K562 (cell line): ENCODE measurements around the gene PBX2. TPM values are rescaled to one million over a fixed set of nuclear protein-coding genes. Genes with fewer than 3 reads are reported as not detected.
A peak's percentile ranks its signal among the peaks of the same experiment; 100 is the strongest.

ENCODE experiments used
- ATF7 ChIP-seq: fragments of 450-650 bp; IDR thresholded peaks from 2 replicates; pipeline ENCODE4 v1.7.1; 2014; ENCODE audit warnings: mild to moderate bottlenecking, moderate library complexity
- NFATC3 ChIP-seq: fragments of 450-650 bp; IDR thresholded peaks from 2 replicates; pipeline ENCODE4 v1.6.1; 2017; ENCODE audit warnings: mild to moderate bottlenecking
- PBX2 ChIP-seq, 2 experiments: IDR thresholded peaks in 1 of 2; conservative IDR thresholded peaks in 1 of 2; 2 replicates each; pipeline ENCODE4 v1.6.1; 2016; ENCODE audit warnings: low read depth in 2 of 2, mild to moderate bottlenecking in 1 of 2, missing compliant biosample characterization in 1 of 2, missing genetic modification characterization in 1 of 2, moderate library complexity in 1 of 2
- PREB ChIP-seq: sonication (generic); formaldehyde crosslinking; IDR thresholded peaks from 2 replicates; pipeline ENCODE4 v1.8.1; 2023; ENCODE audit warnings: mild to moderate bottlenecking, missing genetic modification reagents
- RBM39 ChIP-seq: fragments of 200-400 bp; formaldehyde crosslinking; optimal IDR thresholded peaks from 2 replicates; pipeline ENCODE3; 2018; ENCODE audit warnings: low read depth, low read length
- RFX7 ChIP-seq: fragments of 250-450 bp; sonication (Bioruptor Pico); IDR thresholded peaks from 2 replicates; pipeline ENCODE4 v1.5.1; 2021; ENCODE audit warnings: mild to moderate bottlenecking
- ZBTB7A ChIP-seq: IDR thresholded peaks from 2 replicates; pipeline ENCODE4 v1.6.1; 2011; ENCODE audit warnings: low read depth, mild to moderate bottlenecking, low read length, moderate library complexity, borderline replicate concordance; ENCODE audit not compliant: control insufficient read depth
- polyA plus RNA-seq, 8 experiments: library from polyadenylated mRNA; depleted of rRNA in 4 of 8; stranded (reverse) in 5 of 8; unstranded in 3 of 8; fragments of >200 nt; fragmentation: Nextera tagmentation in 2 of 8; fragmentation: Illumina TruSeq in 1 of 8; extraction: Ambion mirVana in 2 of 8; extraction: Trizol in 1 of 8; gene quantifications; 2 replicates each; pipeline versions ENCODE4 v1.2.1 to v1.2.3, GENCODE V29; 2011 to 2014; ENCODE audit warnings: inconsistent platforms in 1 of 8, missing spikeins in 1 of 8
- total RNA-seq, 7 experiments: library from RNA; depleted of rRNA in 6 of 7; stranded (reverse); fragments of >200 nt in 6 of 7; fragmentation: Illumina TruSeq in 2 of 7; extraction: Trizol in 2 of 7; gene quantifications; 2 replicates each; pipeline versions ENCODE4 v1.2.1 to v1.2.3, GENCODE V29; 2011 to 2021; ENCODE audit warnings: low replicate concordance in 1 of 7
- TF ChIP-seq, protein P1 (sequence below): sonication (generic); formaldehyde crosslinking; IDR thresholded peaks from 2 replicates; pipeline ENCODE4 v1.8.0; 2023; ENCODE audit warnings: missing genetic modification reagents, mild to moderate bottlenecking, borderline replicate concordance
- TF ChIP-seq, protein P2 (sequence below): fragments of 250-450 bp; sonication (Bioruptor Pico); IDR thresholded peaks from 2 replicates; pipeline ENCODE4 v1.8.0; 2021; ENCODE audit warnings: mild to moderate bottlenecking, moderate library complexity
- TF ChIP-seq, protein P3 (sequence below): sonication (generic); formaldehyde crosslinking; IDR thresholded peaks from 2 replicates; pipeline ENCODE4 v1.8.1; 2022; ENCODE audit warnings: missing genetic modification reagents

Gene PBX2
- total and polyA plus RNA-seq, 9 of the 15 experiments (the other 6 are each of a cell fraction or from before 2014, with no cell fraction given): 1.9 to 134 (median 62.5) TPM

DNA sequence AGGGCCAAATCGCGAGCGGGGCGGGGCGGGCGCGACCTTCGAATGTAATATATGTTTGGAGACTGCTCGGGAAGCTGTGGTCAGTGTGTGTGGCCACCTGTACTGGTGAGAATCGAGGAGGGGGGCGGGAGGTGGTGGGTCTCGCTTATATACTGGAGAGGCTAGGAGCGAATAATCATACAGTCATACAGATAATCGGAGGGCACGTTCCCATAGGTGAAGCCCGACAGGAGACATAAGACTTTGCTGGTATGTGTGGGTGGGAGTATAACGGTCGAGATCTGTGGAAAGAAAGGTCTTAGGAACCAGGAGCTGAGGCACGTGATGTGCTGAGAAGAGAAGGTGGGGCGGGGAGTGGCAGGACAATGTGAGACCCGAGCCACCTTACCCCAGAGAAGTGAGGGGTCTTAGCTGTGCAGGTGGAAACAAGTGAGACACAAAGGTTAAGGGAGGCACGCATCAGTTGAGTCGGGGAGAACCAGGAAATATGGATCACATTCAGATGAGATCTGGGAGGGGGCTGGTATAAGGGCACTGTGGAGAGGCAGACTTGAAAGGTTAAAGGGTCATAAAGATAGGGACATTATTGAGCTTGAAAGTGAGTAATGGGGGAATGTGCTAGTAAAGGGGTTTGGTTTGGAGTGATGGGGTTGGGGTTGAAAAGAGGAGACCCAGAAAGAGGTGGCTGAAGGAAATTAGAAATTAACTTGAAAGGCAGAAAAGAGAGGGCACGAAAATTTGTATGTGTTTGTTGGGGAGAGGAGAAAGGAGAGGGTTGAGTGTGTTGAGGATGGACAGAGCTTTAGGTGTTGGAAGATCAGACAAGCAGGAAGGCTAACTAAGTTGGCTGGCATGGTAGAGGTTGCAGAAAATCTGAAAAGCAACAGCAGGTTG, 11.2 kb downstream of the PBX2 start (continued):
- TF ChIP-seq, protein P1, sequence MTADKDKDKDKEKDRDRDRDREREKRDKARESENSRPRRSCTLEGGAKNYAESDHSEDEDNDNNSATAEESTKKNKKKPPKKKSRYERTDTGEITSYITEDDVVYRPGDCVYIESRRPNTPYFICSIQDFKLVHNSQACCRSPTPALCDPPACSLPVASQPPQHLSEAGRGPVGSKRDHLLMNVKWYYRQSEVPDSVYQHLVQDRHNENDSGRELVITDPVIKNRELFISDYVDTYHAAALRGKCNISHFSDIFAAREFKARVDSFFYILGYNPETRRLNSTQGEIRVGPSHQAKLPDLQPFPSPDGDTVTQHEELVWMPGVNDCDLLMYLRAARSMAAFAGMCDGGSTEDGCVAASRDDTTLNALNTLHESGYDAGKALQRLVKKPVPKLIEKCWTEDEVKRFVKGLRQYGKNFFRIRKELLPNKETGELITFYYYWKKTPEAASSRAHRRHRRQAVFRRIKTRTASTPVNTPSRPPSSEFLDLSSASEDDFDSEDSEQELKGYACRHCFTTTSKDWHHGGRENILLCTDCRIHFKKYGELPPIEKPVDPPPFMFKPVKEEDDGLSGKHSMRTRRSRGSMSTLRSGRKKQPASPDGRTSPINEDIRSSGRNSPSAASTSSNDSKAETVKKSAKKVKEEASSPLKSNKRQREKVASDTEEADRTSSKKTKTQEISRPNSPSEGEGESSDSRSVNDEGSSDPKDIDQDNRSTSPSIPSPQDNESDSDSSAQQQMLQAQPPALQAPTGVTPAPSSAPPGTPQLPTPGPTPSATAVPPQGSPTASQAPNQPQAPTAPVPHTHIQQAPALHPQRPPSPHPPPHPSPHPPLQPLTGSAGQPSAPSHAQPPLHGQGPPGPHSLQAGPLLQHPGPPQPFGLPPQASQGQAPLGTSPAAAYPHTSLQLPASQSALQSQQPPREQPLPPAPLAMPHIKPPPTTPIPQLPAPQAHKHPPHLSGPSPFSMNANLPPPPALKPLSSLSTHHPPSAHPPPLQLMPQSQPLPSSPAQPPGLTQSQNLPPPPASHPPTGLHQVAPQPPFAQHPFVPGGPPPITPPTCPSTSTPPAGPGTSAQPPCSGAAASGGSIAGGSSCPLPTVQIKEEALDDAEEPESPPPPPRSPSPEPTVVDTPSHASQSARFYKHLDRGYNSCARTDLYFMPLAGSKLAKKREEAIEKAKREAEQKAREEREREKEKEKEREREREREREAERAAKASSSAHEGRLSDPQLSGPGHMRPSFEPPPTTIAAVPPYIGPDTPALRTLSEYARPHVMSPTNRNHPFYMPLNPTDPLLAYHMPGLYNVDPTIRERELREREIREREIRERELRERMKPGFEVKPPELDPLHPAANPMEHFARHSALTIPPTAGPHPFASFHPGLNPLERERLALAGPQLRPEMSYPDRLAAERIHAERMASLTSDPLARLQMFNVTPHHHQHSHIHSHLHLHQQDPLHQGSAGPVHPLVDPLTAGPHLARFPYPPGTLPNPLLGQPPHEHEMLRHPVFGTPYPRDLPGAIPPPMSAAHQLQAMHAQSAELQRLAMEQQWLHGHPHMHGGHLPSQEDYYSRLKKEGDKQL (CRISPR knock-in tag): no peak
- TF ChIP-seq, protein P2, sequence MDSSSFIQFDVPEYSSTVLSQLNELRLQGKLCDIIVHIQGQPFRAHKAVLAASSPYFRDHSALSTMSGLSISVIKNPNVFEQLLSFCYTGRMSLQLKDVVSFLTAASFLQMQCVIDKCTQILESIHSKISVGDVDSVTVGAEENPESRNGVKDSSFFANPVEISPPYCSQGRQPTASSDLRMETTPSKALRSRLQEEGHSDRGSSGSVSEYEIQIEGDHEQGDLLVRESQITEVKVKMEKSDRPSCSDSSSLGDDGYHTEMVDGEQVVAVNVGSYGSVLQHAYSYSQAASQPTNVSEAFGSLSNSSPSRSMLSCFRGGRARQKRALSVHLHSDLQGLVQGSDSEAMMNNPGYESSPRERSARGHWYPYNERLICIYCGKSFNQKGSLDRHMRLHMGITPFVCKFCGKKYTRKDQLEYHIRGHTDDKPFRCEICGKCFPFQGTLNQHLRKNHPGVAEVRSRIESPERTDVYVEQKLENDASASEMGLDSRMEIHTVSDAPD (CRISPR knock-in tag): no peak
- peak; percentile 55 for TF ChIP-seq RBM39
- no peak for TF ChIP-seq ATF7
- TF ChIP-seq ZBTB7A: peak; percentile 62; the same call in 1 of the 2 replicates
- TF ChIP-seq PREB (CRISPR knock-in tag): no peak
- 0 out of 2 replicates have a peak, but pooled peaks have one; percentile 5 for TF ChIP-seq RFX7 (CRISPR knock-in tag)
- TF ChIP-seq, protein P3, sequence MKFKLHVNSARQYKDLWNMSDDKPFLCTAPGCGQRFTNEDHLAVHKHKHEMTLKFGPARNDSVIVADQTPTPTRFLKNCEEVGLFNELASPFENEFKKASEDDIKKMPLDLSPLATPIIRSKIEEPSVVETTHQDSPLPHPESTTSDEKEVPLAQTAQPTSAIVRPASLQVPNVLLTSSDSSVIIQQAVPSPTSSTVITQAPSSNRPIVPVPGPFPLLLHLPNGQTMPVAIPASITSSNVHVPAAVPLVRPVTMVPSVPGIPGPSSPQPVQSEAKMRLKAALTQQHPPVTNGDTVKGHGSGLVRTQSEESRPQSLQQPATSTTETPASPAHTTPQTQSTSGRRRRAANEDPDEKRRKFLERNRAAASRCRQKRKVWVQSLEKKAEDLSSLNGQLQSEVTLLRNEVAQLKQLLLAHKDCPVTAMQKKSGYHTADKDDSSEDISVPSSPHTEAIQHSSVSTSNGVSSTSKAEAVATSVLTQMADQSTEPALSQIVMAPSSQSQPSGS (CRISPR knock-in tag): no peak
- TF ChIP-seq PBX2 (CRISPR knock-in tag; IDR thresholded peaks at IDR 0.05; ENCODE audit: low read depth): no peak
- TF ChIP-seq PBX2 (tag; conservative IDR thresholded peaks at IDR 0.05; ENCODE audit: low read depth): no peak
- 0 out of 2 replicates have a peak, but pooled peaks have one; percentile 24 for TF ChIP-seq NFATC3
